OCI-LY1 (cell line): Measurements from ENCODE around the gene OTOF.
"Not testable (repeated sequence)": the region's sequence is repeated elsewhere in the genome, so short reads cannot be mapped to it uniquely, and the experiment has no call there.

Experiments
- H2AFZ ChIP-seq: fragments of 200-600 bp; sonication (generic), shearing (Covaris generic); 2 replicates; pipeline ENCODE4 v1.6.0; 2014; ENCODE audit warnings: antibody characterized with exemption, mild to moderate bottlenecking, low read length
- H3F3A ChIP-seq: fragments of 200-600 bp; sonication (generic), shearing (Covaris generic); 2 replicates; pipeline ENCODE4 v1.6.0; 2014; ENCODE audit warnings: mild to moderate bottlenecking, antibody characterized with exemption, low read length, moderate library complexity; ENCODE audit not compliant: insufficient read depth
- H3K27ac ChIP-seq: fragments of 200-600 bp; sonication (generic); 2 replicates; pipeline ENCODE4 v1.5.1; 2014; ENCODE audit warnings: low read length, mixed run types, mild to moderate bottlenecking, low read depth; ENCODE audit not compliant: poor library complexity, severe bottlenecking
- H3K27me3 ChIP-seq: fragments of 200-600 bp; sonication (generic); 2 replicates; pipeline ENCODE4 v1.6.0; 2014; ENCODE audit warnings: antibody characterized with exemption, mild to moderate bottlenecking, low read length, moderate library complexity; ENCODE audit not compliant: insufficient read depth
- H3K36me3 ChIP-seq: fragments of 200-600 bp; sonication (generic); 2 replicates; pipeline ENCODE4 v1.6.1; 2014; ENCODE audit warnings: mild to moderate bottlenecking, antibody characterized with exemption, low read length, moderate library complexity, mixed read lengths; ENCODE audit not compliant: insufficient read depth
- H3K4me1 ChIP-seq: fragments of 200-600 bp; sonication (generic); 2 replicates; pipeline ENCODE4 v1.5.1; 2014; ENCODE audit warnings: mild to moderate bottlenecking, low read length, moderate library complexity; ENCODE audit not compliant: insufficient read depth, severe bottlenecking
- H3K4me2 ChIP-seq: fragments of 200-600 bp; sonication (generic), shearing (Covaris generic); 2 replicates; pipeline ENCODE4 v1.6.1; 2014; ENCODE audit warnings: low read length
- H3K4me3 ChIP-seq: fragments of 200-600 bp; sonication (generic); 2 replicates; pipeline ENCODE4 v1.5.1; 2014; ENCODE audit warnings: low read length, low read depth, mild to moderate bottlenecking, mixed read lengths; ENCODE audit not compliant: poor library complexity, severe bottlenecking
- H3K79me2 ChIP-seq: fragments of 200-600 bp; shearing (Covaris generic); 2 replicates; pipeline ENCODE4 v1.6.1; 2016; ENCODE audit warnings: mixed run types, low read length, mixed read lengths; ENCODE audit not compliant: insufficient read depth
- H3K9ac ChIP-seq: fragments of 200-600 bp; sonication (generic), shearing (Covaris generic); 2 replicates; pipeline ENCODE4 v1.6.1; 2014; ENCODE audit warnings: mild to moderate bottlenecking, low read length, mixed read lengths
- H3K9me2 ChIP-seq: fragments of 200-600 bp; sonication (generic), shearing (Covaris generic); 2 replicates; pipeline ENCODE4 v1.6.1; 2014; ENCODE audit warnings: low read depth, mild to moderate bottlenecking, low read length, mixed read lengths
- H3K9me3 ChIP-seq: fragments of 200-600 bp; shearing (Covaris generic); 2 replicates; pipeline ENCODE4 v1.6.1; 2014; ENCODE audit warnings: low read length, mixed read lengths
- H4K20me1 ChIP-seq: fragments of 200-600 bp; sonication (generic), shearing (Covaris generic); 2 replicates; pipeline ENCODE4 v1.6.0; 2016; ENCODE audit warnings: mild to moderate bottlenecking, low read length; ENCODE audit not compliant: insufficient read depth
- EZH2 ChIP-seq: fragments of 200-600 bp; sonication (generic), shearing (Covaris generic); IDR thresholded peaks from 2 replicates; pipeline ENCODE4 v1.8.0; 2017; ENCODE audit warnings: borderline replicate concordance, mixed run types, mild to moderate bottlenecking, antibody characterized with exemption, low read length, moderate library complexity, mixed read lengths
- TF ChIP-seq, protein P1 (sequence below): fragments of 200-600 bp; sonication (generic), shearing (Covaris generic); IDR thresholded peaks from 2 replicates; pipeline ENCODE4 v1.5.1; 2017; ENCODE audit warnings: mild to moderate bottlenecking, antibody characterized with exemption, low read length, moderate library complexity, mixed read lengths

Gene OTOF

DNA sequence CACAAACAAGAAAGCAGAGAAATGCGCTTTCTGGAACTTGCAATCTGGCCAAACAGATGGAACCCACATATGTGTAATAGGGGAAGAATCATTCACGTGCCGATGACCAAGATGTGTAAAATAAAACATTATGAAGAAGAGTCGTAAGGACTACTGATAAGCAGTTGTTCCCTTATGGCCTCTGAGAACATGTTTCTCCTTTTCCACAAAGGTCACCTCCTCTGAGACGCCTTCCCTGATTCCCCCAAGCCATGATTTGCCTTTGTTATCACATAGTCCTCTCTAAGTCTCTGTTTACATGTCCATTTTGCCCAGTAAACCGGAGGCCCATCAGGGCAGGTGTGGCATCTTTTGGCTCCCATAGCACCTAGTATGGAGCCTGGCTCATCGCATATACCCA is 8.0 kb downstream of the OTOF start:
- Histone ChIP-seq H3K9me3 (no peaks in the 10 kb centered on the region), H3K9me2 (no peaks in the 10 kb centered on the region), H3K4me2 (no peak overlapping the region), H2AFZ (no peak overlapping the region), H4K20me1 (no peaks in the 10 kb centered on the region), H3K9ac (no peak overlapping the region), H3K36me3 (no peaks in the 10 kb centered on the region), H3F3A (no peaks in the 10 kb centered on the region), H3K4me1 (no peaks in the 10 kb centered on the region), H3K79me2 (no peaks in the 10 kb centered on the region), H3K27ac (no peak overlapping the region), H3K4me3 (no peak overlapping the region), H3K27me3 (no peaks in the 10 kb centered on the region)
- TF ChIP-seq, protein P1, sequence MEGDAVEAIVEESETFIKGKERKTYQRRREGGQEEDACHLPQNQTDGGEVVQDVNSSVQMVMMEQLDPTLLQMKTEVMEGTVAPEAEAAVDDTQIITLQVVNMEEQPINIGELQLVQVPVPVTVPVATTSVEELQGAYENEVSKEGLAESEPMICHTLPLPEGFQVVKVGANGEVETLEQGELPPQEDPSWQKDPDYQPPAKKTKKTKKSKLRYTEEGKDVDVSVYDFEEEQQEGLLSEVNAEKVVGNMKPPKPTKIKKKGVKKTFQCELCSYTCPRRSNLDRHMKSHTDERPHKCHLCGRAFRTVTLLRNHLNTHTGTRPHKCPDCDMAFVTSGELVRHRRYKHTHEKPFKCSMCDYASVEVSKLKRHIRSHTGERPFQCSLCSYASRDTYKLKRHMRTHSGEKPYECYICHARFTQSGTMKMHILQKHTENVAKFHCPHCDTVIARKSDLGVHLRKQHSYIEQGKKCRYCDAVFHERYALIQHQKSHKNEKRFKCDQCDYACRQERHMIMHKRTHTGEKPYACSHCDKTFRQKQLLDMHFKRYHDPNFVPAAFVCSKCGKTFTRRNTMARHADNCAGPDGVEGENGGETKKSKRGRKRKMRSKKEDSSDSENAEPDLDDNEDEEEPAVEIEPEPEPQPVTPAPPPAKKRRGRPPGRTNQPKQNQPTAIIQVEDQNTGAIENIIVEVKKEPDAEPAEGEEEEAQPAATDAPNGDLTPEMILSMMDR: no peak
- TF ChIP-seq EZH2: no peak

DNA sequence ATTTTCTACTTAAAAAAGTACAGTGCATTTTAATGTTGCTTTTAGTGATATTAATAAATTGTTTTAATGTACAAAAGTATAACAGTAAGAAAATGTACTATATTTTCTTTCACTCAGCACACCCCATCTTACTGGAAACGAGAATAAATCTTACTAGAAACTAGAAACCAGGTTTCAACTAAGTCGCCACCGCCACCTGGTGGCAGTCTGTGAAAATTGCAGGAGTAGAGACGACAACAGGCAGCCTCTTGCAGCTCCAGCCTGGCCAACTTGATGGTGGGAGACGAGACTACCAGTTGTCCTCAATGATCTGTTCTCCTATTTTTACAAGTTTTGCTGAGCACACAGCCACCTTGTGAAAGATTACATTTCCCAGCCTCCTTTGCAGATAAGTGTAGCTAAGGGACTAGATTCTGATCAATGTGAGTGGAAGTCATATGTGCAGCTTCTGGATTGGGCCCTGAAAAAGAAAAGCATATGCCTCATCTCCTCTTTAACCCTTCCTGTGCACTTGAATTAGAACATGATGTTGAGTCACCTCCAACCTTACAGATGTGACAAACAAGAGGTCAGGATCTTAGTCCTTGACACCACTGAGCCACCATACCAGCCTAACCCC is 8.7 kb downstream of the OTOF start:
- no peaks in the 10 kb centered on the region for H3K9me2 ChIP-seq
- no peaks in the 10 kb centered on the region for H4K20me1 ChIP-seq
- H3K36me3 ChIP-seq: no peaks in the 10 kb centered on the region
- no peak overlapping the region for H3K4me2 ChIP-seq
- H3K27ac ChIP-seq: no peak overlapping the region
- H3K4me1 ChIP-seq: no peaks in the 10 kb centered on the region
- no peak overlapping the region for H3K9ac ChIP-seq
- no peaks in the 10 kb centered on the region for H3K79me2 ChIP-seq
- no peaks in the 10 kb centered on the region for H3F3A ChIP-seq
- no peak overlapping the region for H3K4me3 ChIP-seq
- no peak for TF ChIP-seq EZH2
- TF ChIP-seq, protein P1: peak; percentile 84
- no peak overlapping the region for H2AFZ ChIP-seq
- H3K9me3 ChIP-seq: no peaks in the 10 kb centered on the region
- no peaks in the 10 kb centered on the region for H3K27me3 ChIP-seq

DNA sequence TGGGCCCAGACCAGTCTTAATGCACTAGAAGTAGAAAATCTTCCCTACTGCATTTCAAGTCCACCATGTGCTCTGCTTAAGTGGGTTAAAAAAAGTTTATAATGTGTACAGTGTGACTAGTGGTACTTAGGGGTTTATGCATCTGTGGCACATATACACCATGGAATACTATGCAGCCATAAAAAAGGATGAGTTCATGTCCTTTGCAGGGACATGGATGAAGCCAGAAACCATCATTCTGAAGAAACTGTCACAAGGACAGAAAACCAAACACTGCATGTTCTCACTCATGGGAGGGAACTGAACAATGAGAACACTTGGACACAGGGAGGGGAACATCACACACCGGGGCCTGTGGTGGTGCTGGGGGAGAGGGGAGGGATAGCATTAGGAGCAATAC is 9.4 kb downstream of the OTOF start:
- H3K9me3 ChIP-seq, H3K36me3 ChIP-seq, H3K4me3 ChIP-seq, H3K4me1 ChIP-seq, H3F3A ChIP-seq, H3K9ac ChIP-seq, H3K4me2 ChIP-seq, H2AFZ ChIP-seq, H3K27ac ChIP-seq, H4K20me1 ChIP-seq, H3K79me2 ChIP-seq, H3K9me2 ChIP-seq, H3K27me3 ChIP-seq: not testable (repeated sequence)

DNA sequence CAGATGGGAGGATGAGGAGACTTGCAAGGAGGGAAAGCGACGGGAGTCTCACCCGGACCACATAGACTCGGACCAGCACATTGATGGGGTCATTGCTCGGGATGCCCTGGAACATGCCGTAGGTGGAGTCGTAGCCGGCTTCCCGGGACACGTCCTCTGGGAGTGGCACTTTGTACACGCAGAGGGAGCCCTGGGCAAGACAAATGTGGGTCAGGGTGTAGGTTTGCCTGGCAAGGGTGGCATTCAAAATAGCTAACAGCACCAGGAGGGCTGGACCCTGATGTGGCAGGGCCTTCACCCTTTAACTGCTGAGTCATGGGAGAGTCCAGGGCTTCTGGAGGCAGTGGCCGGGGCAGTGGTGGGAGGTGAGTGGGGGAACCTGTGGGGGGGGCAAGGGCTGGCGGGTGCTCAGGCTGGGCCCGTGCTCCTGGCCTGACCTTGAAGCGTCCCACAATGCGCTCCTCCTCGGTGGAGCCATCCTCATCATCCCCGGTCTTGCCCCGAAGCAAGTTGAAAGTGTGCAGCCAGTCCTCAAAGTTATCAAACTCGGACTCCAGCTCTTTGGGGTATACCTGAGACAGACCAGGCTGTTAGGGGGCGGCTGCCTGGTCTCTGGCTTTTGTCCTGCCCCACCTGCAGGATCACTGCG is 11.1 kb downstream of the OTOF start:
- Histone ChIP-seq H3F3A (no peaks in the 10 kb centered on the region), H3K9me3 (no peaks in the 10 kb centered on the region), H4K20me1 (no peaks in the 10 kb centered on the region), H3K27me3 (no peaks in the 10 kb centered on the region), H3K4me2 (no peak overlapping the region), H3K9ac (no peak overlapping the region), H3K36me3 (no peaks in the 10 kb centered on the region), H3K9me2 (no peaks in the 10 kb centered on the region), H2AFZ (no peak overlapping the region), H3K27ac (no peak overlapping the region), H3K4me1 (no peaks in the 10 kb centered on the region), H3K79me2 (no peaks in the 10 kb centered on the region), H3K4me3 (no peak overlapping the region)
- no peak for TF ChIP-seq EZH2
- TF ChIP-seq, protein P1: no peak
